GM12878 (cell line): ENCODE data around the gene BTBD9. TPM values are rescaled to one million over a fixed set of nuclear protein-coding genes. Genes with fewer than 3 reads are reported as not detected.

Experiments
- ATAC-seq: fragments of 200-7000 bp; cut with Tn5 transposase; 3 replicates; pipeline ENCODE4 v1.9.1; 2020; ENCODE audit warnings: mild to moderate bottlenecking, moderate library complexity
- BruUV-seq: library from RNA; stranded (reverse); fragments of 400-500 nt; replicated peaks from 2 replicates; lab custom pipeline; 2021; lab: Mats Ljungman, UMichigan
- CTCF ChIA-PET: fragments of 300-600 bp; sonication (Branson Sonifier 250); formaldehyde crosslinking; extraction: SDS; loops from one replicate; lab custom pipeline; 2021; ENCODE audit warnings: inconsistent platforms; lab: Yijun Ruan, JAX
- POLR2A ChIA-PET: fragments of 350-600 bp; formaldehyde crosslinking; extraction: SDS; loops from one replicate; lab custom pipeline; 2021; ENCODE audit warnings: inconsistent platforms; lab: Charles Lee
- RAD21 ChIA-PET: fragments of 300-600 bp; sonication (Branson Sonifier 250); formaldehyde crosslinking; loops from one replicate; lab custom pipeline; 2023; ENCODE audit warnings: antibody characterized with exemption; ENCODE audit not compliant: unreplicated experiment; lab: Charles Lee
- SMC1A ChIA-PET: fragments of 300-600 bp; sonication (Branson Sonifier 250); formaldehyde crosslinking; loops from one replicate; lab custom pipeline; 2023; ENCODE audit not compliant: unreplicated experiment, uncharacterized antibody; lab: Charles Lee
- DNase-seq: peaks from one replicate; pipeline ENCODE4 v3.0.0-alpha.2; 2011; ENCODE audit warnings: low read depth, low spot score
- FAIRE-seq: peaks from 3 replicates; lab custom pipeline; 2011; peaks lifted over from hg19 to GRCh38; lab: Jason Lieb, UNC
- H2AFZ ChIP-seq: 2 replicates; pipeline ENCODE4 v1.6.0; 2011; ENCODE audit warnings: low read depth, low read length, control low read depth; ENCODE audit not compliant: control insufficient read depth
- H3K27ac ChIP-seq: 2 replicates; pipeline ENCODE4 v1.5.1; 2011; ENCODE audit warnings: control low read depth; ENCODE audit not compliant: control insufficient read depth, insufficient read depth
- H3K27me3 ChIP-seq, 2 experiments: replicated peaks in 1 of 2; 2 replicates each; pipeline versions ENCODE4 v1.6.0 to v1.6.1; 2011; ENCODE audit warnings: low read length in 1 of 2; ENCODE audit not compliant: control insufficient read depth in 2 of 2, insufficient read depth in 2 of 2
- H3K36me3 ChIP-seq, 2 experiments: 2 replicates each; pipeline ENCODE4 v1.5.1; 2011; ENCODE audit warnings: low read length in 1 of 2; ENCODE audit not compliant: control insufficient read depth in 2 of 2, insufficient read depth in 2 of 2
- H3K4me1 ChIP-seq: 2 replicates; pipeline ENCODE4 v1.6.1; 2011; ENCODE audit warnings: mild to moderate bottlenecking, low read length, moderate library complexity, mixed read lengths; ENCODE audit not compliant: control insufficient read depth, insufficient read depth
- H3K4me2 ChIP-seq: 2 replicates; pipeline ENCODE4 v1.6.0; 2011; ENCODE audit warnings: control low read depth; ENCODE audit not compliant: control insufficient read depth, insufficient read depth
- H3K4me3 ChIP-seq: fragments of 200-600 bp; sonication (generic); 2 replicates; pipeline ENCODE4 v1.5.1; 2016
- H3K79me2 ChIP-seq: 2 replicates; pipeline ENCODE4 v1.6.0; 2011; ENCODE audit warnings: low read length; ENCODE audit not compliant: control insufficient read depth, insufficient read depth
- H3K9ac ChIP-seq: 2 replicates; pipeline ENCODE4 v1.8.0; 2011; ENCODE audit warnings: low read length, control low read depth, mixed read lengths; ENCODE audit not compliant: control insufficient read depth, insufficient read depth
- H3K9me3 ChIP-seq: replicated peaks from 3 replicates; pipeline ENCODE4 v1.5.1; 2011; ENCODE audit warnings: mild to moderate bottlenecking, low read length; ENCODE audit not compliant: control insufficient read depth, insufficient read depth
- H4K20me1 ChIP-seq: 2 replicates; pipeline ENCODE4 v1.6.0; 2011; ENCODE audit not compliant: control insufficient read depth, insufficient read depth
- EZH2 ChIP-seq: IDR thresholded peaks from 2 replicates; pipeline ENCODE4 v1.6.1; 2012; ENCODE audit warnings: low read depth, mild to moderate bottlenecking, control low read depth, inconsistent platforms, low read length, borderline replicate concordance; ENCODE audit not compliant: control insufficient read depth
- IKZF1 ChIP-seq: fragments of 450-650 bp; conservative IDR thresholded peaks from 2 replicates; pipeline ENCODE4 v1.6.1; 2017; ENCODE audit warnings: antibody characterized with exemption, mild to moderate bottlenecking
- JUND ChIP-seq: IDR thresholded peaks from 2 replicates; pipeline ENCODE4 v1.6.1; 2012; ENCODE audit warnings: low read depth, mild to moderate bottlenecking, low read length, improper control_type of control experiment, moderate library complexity
- POLR2AphosphoS5 ChIP-seq: IDR thresholded peaks from 2 replicates; pipeline ENCODE4 v1.6.1; 2011; ENCODE audit warnings: mild to moderate bottlenecking, low read length, inconsistent platforms
- RB1 ChIP-seq: fragments of 450-650 bp; formaldehyde crosslinking; IDR thresholded peaks from 2 replicates; pipeline ENCODE4 v1.6.1; 2017; ENCODE audit warnings: mild to moderate bottlenecking, borderline replicate concordance
- RCOR1 ChIP-seq: conservative IDR thresholded peaks from 2 replicates; pipeline ENCODE4 v1.6.1; 2012; ENCODE audit warnings: low read depth, low read length, improper control_type of control experiment
- SPI1 ChIP-seq: IDR thresholded peaks from 2 replicates; pipeline ENCODE4 v1.6.1; 2011; ENCODE audit warnings: low read depth, mild to moderate bottlenecking, low read length, moderate library complexity, borderline replicate concordance; ENCODE audit not compliant: insufficient read depth
- STAT3 ChIP-seq: IDR thresholded peaks from 2 replicates; pipeline ENCODE4 v1.6.1; 2011; ENCODE audit warnings: low read depth, low read length, improper control_type of control experiment
- TBL1XR1 ChIP-seq: IDR thresholded peaks from 2 replicates; pipeline ENCODE4 v1.6.1; 2012; ENCODE audit warnings: low read depth, low read length, improper control_type of control experiment
- ZBED1 ChIP-seq: IDR thresholded peaks from 2 replicates; pipeline ENCODE4 v1.6.1; 2016; ENCODE audit warnings: borderline replicate concordance
- ZSCAN29 ChIP-seq: fragments of 450-650 bp; IDR thresholded peaks from 2 replicates; pipeline ENCODE4 v1.6.1; 2017; ENCODE audit warnings: mild to moderate bottlenecking, moderate library complexity
- WGBS: methylation state at CpG from one replicate; pipeline ENCODE4 v1.1.6; 2016; ENCODE audit warnings: low lambda C conversion rate; ENCODE audit not compliant: insufficient replicate concordance, insufficient coverage; ENCODE audit errors: missing lambda C conversion rate; 5-methylcytosine and 5-hydroxymethylcytosine counted together
- in situ Hi-C: fragments of 300-500 bp; cut with MboI; formaldehyde crosslinking; loops from 9 replicates; pipeline ENCODE4 v1.14.3; 2018; ENCODE audit warnings: mixed read lengths
- intact Hi-C: fragments of 100-400 bp; cut with micrococcal nuclease; formaldehyde crosslinking; loops from one replicate; pipeline ENCODE4 v1.14.2; 2022; ENCODE audit not compliant: unreplicated experiment
- polyA plus RNA-seq, 11 experiments: library from polyadenylated mRNA; depleted of rRNA in 4 of 11; unstranded in 6 of 11; stranded (reverse) in 5 of 11; fragments of >200 nt; fragmentation: Nextera tagmentation in 4 of 11; fragmentation: Illumina TruSeq in 1 of 11; extraction: Ambion mirVana in 4 of 11; extraction: Trizol in 1 of 11; gene quantifications; 1 replicate in 1 of 11; 2 replicates in 10 of 11; pipeline versions ENCODE4 v1.2.1 to v1.2.3, GENCODE V29; 2011 to 2016; ENCODE audit warnings: inconsistent platforms in 2 of 11, missing spikeins in 2 of 11, low read depth in 1 of 11
- total RNA-seq, 4 experiments: library from RNA; depleted of rRNA in 3 of 4; stranded (reverse); fragments of >200 nt in 3 of 4; fragmentation: Illumina TruSeq in 1 of 4; extraction: Trizol in 1 of 4; gene quantifications; 2 replicates each; pipeline versions ENCODE4 v1.2.1 to v1.2.3, GENCODE V29; 2013 to 2021
- TF ChIP-seq, protein P1 (sequence below): fragments of 450-650 bp; formaldehyde crosslinking; IDR thresholded peaks from 2 replicates; pipeline ENCODE4 v1.4.0; 2022; ENCODE audit warnings: mild to moderate bottlenecking, moderate library complexity
- TF ChIP-seq, protein P2 (sequence below): fragments of 450-650 bp; IDR thresholded peaks from 2 replicates; pipeline ENCODE4 v1.6.1; 2016; ENCODE audit warnings: mild to moderate bottlenecking, moderate library complexity, borderline replicate concordance

The BTBD9 gene
- total and polyA plus RNA-seq, 10 of the 15 experiments (the other 5 are each of a cell fraction or from before 2014, with no cell fraction given) = 0.22 to 8.6 (median 4.6) TPM

DNA sequence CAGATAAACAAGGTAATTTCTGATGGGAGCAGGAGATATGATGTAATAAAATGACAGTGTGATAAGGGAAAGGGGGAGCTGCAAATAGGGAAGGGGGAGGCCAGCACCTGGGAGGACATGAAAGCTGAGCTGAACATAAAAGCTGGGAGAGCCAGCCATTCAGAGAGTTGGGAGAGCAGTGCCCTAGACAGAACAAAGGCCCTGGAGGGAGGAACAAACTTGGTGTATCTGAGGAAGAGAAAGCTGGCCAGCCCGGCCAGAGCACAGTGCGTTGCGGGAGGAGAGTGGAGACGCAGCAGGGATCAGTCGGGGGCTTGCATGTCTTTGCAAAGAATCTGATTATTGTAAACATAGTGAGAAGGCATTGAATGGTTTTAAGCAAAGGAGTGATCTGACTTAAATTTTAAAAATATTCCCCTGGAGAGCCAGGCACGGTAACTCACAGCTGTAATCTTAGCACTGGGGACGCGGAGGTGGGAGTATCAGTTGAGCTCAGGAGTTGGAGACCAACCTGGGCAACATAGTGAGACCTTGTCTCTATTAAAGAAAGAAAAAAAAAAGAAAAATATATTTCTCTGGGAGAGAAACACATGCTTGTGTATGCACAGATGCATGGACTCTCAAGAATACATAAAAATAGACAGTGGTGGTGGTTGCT, 502.0 kb downstream of the BTBD9 start (continued):
- TF ChIP-seq STAT3 = no peak

DNA sequence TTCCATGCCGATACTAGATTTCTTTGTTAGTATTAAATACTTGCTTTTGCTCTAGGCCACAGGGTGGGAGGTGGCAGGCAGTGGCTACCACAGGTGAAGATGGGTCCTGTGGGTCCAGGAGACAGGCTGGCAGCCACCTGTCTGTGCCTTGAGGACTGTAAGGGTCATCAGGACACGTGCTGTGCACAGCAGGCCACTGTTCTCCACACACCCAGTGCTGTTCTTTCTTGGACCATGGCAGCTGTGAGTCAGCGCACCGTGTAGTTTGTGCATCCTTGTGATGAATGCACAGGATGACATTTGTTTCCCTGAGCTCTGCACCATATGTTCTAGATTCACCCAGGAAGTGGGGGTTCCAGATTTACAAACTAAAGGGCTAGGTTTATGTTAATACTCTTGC, 503.2 kb downstream of the BTBD9 start:
- Histone ChIP-seq H3K27ac (no peak overlapping the region), H3K4me1 (no peaks in the 10 kb centered on the region), H4K20me1 (peaks cover 3% of the 10 kb centered on the region; the same call in 1 of the 2 replicates), H3K79me2 (peaks cover under 1% of the 10 kb centered on the region), H3K27me3 (no peaks in the 10 kb centered on the region), H2AFZ (no peak overlapping the region), H3K4me2 (no peak overlapping the region), H3K9me3 (no peaks in the 10 kb centered on the region), H3K9ac (no peak overlapping the region), H3K36me3 (peaks cover 0 to 5% of the 10 kb centered on the region in 2 experiments), H3K4me3 (no peak overlapping the region)
- no peak for DNase-seq
- SMC1A ChIA-PET = no interaction called here
- POLR2A ChIA-PET = no interaction called here
- in situ Hi-C loops (no loop called here), intact Hi-C loops (no loop called here)
- no TSS peak for BruUV-seq
- FAIRE-seq = no peak
- RAD21 ChIA-PET = no interaction called here
- CTCF ChIA-PET = no interaction called here
- ATAC-seq = no peak
- WGBS = 91% methylated on average over 4 of the region's 4 CpGs
- TF ChIP-seq, protein P1, sequence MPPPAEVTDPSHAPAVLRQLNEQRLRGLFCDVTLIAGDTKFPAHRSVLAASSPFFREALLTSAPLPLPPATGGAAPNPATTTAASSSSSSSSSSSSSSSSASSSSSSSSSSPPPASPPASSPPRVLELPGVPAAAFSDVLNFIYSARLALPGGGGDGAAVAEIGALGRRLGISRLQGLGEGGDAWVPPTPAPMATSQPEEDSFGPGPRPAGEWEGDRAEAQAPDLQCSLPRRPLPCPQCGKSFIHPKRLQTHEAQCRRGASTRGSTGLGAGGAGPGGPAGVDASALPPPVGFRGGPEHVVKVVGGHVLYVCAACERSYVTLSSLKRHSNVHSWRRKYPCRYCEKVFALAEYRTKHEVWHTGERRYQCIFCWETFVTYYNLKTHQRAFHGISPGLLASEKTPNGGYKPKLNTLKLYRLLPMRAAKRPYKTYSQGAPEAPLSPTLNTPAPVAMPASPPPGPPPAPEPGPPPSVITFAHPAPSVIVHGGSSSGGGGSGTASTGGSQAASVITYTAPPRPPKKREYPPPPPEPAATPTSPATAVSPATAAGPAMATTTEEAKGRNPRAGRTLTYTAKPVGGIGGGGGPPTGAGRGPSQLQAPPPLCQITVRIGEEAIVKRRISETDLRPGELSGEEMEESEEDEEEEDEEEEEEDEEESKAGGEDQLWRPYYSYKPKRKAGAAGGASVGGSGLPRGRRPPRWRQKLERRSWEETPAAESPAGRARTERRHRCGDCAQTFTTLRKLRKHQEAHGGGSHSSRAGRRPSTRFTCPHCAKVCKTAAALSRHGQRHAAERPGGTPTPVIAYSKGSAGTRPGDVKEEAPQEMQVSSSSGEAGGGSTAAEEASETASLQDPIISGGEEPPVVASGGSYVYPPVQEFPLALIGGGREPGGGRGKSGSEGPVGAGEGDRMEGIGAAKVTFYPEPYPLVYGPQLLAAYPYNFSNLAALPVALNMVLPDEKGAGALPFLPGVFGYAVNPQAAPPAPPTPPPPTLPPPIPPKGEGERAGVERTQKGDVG (CRISPR knock-in tag) = no peak
- TF ChIP-seq TBL1XR1 (no peak), ZBED1 (no peak), RCOR1 (no peak), JUND (no peak), STAT3 (no peak), SPI1 (no peak), EZH2 (no peak), POLR2AphosphoS5 (no peak), RB1 (no peak), IKZF1 (no peak), ZSCAN29 (no peak)
- TF ChIP-seq, protein P2, sequence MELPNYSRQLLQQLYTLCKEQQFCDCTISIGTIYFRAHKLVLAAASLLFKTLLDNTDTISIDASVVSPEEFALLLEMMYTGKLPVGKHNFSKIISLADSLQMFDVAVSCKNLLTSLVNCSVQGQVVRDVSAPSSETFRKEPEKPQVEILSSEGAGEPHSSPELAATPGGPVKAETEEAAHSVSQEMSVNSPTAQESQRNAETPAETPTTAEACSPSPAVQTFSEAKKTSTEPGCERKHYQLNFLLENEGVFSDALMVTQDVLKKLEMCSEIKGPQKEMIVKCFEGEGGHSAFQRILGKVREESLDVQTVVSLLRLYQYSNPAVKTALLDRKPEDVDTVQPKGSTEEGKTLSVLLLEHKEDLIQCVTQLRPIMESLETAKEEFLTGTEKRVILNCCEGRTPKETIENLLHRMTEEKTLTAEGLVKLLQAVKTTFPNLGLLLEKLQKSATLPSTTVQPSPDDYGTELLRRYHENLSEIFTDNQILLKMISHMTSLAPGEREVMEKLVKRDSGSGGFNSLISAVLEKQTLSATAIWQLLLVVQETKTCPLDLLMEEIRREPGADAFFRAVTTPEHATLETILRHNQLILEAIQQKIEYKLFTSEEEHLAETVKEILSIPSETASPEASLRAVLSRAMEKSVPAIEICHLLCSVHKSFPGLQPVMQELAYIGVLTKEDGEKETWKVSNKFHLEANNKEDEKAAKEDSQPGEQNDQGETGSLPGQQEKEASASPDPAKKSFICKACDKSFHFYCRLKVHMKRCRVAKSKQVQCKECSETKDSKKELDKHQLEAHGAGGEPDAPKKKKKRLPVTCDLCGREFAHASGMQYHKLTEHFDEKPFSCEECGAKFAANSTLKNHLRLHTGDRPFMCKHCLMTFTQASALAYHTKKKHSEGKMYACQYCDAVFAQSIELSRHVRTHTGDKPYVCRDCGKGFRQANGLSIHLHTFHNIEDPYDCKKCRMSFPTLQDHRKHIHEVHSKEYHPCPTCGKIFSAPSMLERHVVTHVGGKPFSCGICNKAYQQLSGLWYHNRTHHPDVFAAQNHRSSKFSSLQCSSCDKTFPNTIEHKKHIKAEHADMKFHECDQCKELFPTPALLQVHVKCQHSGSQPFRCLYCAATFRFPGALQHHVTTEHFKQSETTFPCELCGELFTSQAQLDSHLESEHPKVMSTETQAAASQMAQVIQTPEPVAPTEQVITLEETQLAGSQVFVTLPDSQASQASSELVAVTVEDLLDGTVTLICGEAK = no peak
